ENCODE data around the gene DCAF11. TPM values are rescaled to one million over a fixed set of nuclear protein-coding genes. Genes with fewer than 3 reads are reported as not detected.
"Not testable (repeated sequence)": the region's sequence is repeated elsewhere in the genome, so short reads cannot be mapped to it uniquely, and the experiment has no call there.

DCAF11 gene
- total RNA-seq, 1 donor from 2014 or later = 112 TPM

DNA sequence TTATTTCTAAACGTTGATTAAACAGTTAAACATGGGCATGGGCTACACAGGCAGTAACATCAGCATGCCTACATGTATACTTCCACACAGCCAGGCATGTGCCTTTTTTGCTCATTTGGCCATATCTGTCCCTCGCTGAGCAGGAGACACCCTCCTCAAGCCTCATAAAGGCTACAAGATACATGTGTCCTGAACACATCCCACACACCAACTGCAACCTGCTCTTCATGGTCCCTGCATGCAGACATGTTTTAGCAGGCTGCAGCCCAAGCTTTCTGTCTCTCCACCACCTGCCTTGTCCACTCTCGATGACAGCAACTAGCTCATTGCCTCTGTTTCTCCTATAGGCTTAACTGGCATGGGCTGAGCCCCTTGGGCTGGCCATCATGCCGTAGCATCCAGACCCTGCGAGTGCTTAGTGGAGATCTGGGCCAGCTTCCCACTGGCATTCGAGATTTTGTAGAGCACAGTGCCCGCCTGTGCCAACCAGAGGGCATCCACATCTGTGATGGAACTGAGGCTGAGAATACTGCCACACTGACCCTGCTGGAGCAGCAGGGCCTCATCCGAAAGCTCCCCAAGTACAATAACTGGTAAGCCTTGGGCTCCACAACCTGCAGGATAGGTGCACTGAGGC lies 17.9 kb upstream of the DCAF11 start:
- DNase-seq (ENCODE audit: low read depth) = no peak

DNA sequence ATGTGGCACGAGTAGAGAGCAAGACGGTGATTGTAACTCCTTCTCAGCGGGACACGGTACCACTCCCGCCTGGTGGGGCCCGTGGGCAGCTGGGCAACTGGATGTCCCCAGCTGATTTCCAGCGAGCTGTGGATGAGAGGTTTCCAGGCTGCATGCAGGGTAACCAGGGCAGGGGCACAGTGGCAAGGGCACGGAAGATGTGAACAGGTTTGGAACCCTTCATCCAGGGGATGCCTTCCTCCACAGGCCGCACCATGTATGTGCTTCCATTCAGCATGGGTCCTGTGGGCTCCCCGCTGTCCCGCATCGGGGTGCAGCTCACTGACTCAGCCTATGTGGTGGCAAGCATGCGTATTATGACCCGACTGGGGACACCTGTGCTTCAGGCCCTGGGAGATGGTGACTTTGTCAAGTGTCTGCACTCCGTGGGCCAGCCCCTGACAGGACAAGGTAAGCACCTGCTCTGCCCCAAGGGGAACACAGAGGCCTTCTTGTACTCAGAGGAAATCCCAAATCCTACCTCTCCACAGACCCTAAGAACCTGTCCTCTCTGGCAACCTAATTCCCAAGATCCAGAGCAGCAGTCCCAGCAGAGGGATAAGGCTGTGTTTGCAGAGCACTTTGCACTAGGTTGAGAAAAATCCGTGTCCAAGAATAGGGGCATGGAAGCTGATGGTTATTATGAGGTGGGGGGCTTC lies 16.2 kb upstream of the DCAF11 start:
- DNase-seq (ENCODE audit: low read depth) = no peak

DNA sequence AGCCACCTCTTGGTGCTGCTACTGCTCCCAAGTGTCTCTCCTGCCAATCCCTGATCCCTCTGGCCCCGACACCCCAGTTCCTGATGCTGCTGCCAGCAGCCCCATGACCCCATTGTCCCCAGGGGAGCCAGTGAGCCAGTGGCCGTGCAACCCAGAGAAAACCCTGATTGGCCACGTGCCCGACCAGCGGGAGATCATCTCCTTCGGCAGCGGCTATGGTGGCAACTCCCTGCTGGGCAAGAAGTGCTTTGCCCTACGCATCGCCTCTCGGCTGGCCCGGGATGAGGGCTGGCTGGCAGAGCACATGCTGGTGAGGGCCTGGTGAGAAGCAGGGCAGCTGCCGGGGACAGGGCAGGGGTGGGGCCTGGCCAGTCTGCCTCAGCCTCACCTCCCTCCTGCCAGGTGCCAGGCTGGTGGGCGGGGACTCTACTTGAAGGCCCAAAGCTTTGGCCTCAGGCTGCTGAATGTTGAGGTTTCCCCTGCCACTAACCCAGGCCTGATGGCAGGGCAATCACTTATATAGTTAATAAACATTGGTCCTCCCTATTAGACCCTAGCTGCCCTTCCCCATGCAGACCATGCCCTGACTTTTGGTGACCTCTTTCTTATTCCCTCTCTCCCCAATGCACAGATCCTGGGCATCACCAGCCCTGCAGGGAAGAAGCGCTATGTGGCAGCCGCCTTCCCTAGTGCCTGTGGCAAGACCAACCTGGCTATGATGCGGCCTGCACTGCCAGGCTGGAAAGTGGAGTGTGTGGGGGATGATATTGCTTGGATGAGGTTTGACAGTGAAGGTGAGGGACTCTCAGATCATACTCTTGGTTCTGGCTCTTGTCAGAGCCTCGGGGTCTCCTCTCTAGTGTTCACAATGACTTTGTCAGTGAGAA lies 15.4 kb upstream of the DCAF11 start:
- no peak for DNase-seq (ENCODE audit: low read depth)

DNA sequence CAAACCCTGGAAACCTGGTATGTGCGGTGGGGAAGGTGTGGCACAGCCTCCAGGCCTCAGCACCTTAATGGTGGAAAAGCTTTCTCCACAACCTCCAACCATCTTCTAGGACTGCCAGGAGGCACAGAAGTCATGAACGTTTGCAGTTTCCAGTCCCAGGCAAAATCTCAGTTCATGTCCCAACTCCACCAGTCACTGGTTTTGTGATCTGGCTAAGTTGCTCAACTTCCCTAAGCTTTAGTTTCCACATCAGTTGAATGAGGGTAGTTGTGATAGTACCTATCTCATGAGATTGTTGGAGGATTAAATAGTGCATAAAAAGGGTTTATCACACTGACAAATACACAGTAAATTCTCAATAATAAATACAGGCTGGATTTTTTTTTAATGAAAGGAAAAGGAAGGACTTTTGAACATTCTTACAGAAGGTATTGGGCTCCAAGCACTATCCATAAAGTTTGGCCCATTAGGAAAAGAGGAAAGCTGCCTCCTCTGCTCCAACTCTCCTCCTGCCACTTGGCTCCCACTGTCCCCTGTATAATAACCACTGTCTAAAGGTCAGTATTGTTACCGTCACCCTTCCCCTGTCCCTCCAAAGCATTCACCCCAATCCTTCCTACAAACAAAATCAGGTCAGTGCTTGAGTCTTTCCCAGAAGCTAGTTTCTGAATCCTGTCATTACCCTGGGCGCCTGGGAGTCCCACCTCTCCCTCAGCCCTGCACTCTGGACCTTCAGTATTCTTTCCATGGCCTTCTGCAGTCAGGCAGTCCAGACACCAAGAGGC lies 14.2 kb upstream of the DCAF11 start:
- no peak for DNase-seq (ENCODE audit: low read depth)

DNA sequence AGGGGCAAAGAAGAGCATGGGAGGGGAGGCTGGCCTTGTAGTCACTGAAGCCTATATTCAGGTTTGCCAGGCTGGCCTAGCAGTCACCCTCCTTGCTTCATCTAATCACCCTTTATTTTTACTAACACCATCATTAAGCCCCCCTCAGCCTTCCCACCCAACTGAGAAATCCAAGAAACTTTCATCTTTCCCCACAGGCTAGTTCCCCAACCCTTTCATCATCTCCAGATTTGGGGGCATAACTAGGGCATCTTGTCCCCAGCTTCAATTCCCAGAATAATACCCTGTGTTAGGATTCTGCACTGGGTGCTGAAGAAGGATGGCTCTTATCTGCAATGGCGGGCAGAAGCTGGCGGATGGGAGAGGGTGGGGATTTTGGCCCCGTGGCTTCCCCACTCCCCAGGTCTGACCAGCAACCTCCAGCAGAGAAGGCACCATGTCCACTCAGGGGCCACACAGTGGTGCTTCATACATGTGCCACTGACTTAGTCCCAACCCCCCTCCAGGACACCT lies 13.5 kb upstream of the DCAF11 start:
- DNase-seq (ENCODE audit: low read depth) = no peak

DNA sequence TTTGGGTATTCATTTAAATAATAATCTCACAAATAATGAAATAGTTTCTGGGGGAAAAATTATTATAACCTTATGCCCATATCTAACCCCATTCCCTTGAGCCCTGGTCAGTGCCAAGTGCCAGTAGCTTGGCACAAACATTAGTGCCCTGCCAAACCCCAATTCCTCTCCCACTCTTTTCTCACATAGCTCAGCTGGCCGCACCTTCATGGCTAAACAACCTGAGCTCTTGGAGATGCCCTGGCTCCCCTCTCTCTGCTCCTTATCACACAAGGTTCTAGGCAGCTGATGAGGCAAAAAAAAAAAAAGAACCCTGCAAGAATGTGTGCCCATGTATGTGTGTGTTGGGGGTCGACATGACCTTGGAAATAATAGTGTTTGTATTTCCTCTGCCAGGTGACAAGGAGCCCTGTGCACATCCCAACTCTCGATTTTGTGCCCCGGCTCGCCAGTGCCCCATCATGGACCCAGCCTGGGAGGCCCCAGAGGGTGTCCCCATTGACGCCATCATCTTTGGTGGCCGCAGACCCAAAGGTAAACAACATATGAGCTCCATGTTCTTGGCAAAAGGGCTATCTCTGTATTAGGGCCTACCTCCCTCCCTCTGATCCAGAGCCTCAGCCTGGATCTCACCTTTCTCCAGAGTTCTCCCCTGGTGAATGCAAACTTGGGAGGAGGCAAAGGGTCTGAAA lies 12.1 kb upstream of the DCAF11 start:
- DNase-seq (ENCODE audit: low read depth) = no peak

DNA sequence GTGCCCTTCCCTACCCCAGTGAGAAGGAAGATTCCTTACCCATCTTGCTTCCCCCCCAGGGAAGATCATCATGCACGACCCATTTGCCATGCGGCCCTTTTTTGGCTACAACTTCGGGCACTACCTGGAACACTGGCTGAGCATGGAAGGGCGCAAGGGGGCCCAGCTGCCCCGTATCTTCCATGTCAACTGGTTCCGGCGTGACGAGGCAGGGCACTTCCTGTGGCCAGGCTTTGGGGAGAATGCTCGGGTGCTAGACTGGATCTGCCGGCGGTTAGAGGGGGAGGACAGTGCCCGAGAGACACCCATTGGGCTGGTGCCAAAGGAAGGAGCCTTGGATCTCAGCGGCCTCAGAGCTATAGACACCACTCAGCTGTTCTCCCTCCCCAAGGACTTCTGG lies 11.1 kb upstream of the DCAF11 start:
- no peak for DNase-seq (ENCODE audit: low read depth)

DNA sequence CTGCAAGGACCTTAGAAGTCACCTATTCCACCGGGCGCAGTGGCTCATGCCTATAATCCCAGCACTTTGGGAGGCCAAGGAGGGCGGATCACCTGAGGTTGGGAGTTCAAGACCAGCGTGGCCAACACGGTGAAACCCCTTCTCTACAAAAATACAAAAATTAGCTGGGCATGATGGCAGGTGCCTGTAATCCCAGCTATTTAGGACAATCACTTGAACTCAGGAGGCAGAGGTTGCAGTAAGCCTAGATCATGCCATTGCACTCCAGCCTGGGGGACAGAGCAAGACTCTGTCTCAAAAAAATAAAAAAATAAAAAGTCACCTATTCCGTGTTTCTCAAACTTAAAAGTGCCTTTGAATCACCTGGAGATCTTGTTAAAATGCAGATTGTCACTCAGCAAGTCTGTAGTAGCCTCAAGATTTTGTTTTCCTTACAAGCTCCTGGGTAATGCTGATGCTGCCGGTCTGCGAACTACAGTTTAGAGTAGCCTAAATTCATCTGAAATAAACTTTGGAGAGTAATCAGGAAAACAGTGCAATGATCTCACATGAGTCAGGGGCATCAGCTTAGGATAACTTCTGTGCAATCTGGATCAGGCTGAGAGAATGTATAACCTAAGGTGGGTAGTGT lies 8.9 kb upstream of the DCAF11 start:
- DNase-seq (ENCODE audit: low read depth) = not testable (repeated sequence)

DNA sequence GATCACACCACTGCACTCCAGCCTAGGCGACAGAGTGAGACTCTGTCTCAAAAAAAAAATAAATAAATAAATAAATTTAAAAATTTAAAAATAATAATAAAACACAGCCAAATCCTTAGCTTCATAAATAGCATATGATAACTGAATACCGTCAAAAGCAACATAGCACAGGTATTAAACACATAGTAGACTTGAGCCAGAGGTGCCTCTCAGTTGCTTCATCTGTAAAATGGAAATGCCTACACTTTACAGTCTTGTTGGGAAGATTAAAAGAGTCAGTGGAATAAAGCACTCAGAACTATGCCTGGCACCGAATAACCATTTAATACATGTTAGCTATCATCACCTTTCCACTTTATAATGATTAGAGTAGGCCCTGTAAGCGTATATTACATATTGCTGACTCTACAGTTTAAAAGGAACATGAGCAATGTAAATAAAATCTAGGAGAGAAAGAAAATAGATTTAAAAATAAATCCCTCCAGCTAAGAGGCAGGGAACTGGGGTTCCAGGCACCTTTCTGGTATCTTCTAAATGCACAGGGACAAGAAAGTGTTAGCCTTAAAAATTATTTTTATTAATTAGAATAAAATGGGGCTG lies 7.8 kb upstream of the DCAF11 start:
- DNase-seq (ENCODE audit: low read depth) = no peak

DNA sequence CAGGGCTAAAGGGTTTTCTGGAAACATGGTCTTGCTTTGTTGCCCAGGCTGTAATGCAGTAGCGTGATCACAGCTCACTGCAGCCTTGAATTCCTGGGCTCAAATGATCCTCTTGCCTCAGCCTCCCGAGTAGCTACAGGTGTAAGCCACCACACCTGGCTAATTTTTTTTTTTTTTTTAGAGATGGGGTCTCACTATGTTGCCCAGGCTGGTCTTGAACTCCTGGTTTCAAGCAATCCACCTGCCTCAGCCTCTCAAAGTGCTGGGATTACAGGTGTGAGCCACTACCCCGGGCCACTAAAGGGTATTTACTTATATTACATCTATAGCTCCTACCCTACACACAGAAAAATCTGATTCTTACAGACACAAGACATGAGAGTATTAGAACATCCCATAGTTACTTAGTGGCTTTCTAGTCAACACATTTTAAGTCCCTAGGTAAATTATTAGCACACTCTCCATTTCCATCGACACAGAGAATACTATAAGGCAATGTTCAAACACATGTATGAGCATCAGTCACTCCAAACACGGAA lies 6.2 kb upstream of the DCAF11 start:
- no peak for DNase-seq (ENCODE audit: low read depth)

DNA sequence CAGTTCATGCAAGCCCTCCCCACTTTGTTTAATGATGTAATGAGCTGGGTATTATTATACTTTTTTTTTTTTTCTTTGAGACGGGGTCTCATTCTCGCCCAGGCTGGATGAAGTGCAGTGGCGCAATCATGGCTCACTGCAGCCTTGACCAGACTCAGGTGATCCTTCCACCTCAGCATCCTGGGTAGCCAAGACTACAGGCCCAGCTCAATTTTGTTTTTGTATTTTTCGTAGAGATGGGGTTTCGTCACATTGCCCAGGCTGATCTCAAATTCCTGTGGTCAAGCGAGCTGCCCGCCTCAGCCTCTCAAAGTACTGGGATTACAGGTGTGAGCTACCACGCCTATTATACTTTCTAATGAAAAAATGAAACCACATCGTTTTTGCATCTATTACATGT lies 4.5 kb upstream of the DCAF11 start:
- DNase-seq (ENCODE audit: low read depth) = no peak

DNA sequence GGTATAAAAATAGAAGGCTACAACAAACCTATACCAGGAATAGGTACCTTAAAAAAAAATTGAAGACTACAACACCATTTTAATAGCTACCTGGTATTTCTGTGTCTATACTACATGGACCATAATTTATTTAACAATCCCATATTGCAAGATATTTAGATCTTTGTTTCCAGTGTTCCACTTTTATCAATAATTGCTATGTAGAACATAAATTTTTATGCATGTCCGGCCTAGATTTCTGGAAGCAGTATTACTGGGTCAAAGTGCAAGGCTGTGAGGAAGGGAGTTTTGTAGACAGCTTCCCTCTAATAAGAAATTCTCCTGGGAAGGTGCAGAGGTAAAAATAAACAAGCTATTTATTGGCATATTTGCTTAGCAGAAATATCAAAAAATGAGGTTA lies 4.1 kb upstream of the DCAF11 start:
- no peak for DNase-seq (ENCODE audit: low read depth)

DNA sequence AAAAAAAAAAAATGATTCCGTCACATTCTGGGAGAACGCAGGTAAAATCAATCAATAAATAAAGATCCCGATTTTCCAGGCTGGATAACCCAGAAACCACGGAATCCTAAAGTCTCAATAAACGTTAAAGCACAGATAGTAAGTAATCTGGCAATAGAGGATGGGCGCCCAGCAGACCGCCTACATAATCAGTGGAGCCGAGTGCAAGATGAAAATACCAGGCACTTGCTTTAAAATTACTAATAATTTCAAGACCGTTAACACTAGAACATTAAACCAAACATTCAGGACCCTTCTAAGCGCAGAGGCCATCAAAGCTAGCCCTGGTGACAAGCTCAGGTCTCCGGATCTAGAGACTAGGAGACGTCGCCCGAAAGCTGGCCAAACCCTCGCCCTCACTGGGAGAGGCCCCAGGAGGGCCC lies 1.2 kb upstream of the DCAF11 start:
- no peak for DNase-seq (ENCODE audit: low read depth)

DNA sequence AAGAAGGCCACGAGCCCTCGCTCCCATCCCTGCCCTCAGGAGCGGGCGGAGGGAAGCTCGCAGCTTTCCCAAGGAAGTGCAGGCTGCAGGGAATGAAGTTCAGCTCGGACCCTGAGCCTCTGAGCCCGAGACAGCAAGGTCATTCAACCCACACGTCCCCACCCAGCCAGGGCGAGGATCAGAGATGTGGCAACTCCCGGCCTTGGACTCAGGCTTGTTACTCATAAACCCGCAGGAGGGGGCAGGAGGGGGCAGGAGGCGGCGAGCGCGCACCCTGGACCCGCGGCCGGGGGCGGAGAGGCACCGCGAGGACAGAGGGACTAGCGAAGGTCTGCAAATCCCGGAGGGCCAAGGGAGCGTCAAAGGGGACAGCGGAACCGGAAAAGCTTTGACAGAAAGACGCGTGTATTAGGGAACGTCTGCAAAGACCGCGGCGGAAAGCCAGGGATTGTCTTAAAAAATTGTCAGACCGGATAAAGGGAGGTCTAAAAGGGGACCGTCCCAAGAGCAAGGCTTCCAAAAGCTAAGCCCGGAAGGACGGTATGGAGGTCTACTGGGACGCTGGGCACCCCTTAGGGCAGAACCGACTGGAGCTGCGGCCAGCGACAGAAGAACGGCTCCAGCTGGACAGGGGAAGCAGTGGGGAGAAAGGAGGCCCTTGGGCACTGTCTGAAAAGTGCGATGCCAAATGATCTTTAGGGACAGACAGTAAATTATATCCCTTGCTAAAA lies 611 bp upstream of the DCAF11 start:
- peak; percentile 88 for DNase-seq (ENCODE audit: low read depth)

DNA sequence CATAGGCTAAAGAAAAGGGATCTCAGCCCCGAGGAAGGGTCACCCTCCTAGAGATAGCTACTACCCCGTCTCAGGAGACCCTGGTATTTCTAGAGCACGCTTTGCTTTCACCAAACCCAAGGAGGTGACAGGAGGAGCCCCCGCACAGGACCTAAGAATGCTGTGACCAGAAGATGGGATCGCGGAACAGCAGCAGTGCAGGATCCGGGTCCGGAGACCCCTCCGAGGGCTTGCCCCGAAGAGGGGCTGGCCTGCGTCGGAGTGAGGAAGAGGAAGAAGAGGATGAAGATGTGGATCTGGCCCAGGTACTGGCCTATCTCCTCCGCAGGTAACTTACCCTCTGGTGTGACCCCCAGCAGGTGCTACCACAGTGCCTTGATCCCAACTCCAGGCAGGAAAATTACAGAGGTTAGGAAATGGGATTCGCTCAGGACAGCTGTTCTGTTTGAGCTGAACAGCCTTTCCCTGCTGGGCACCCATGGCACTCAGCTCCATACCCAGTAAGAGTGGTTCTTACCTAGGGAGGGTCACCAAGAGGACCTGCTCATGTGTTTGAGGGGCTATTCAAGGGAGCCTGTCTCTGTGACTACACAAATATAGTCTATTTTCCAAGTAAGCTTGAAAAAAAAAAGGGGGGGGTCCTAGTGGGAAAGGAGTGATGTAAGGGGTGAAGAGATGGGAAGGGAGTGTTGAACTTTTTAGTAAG lies 998 bp downstream of the DCAF11 start:
- no peak for DNase-seq (ENCODE audit: low read depth)

DNA sequence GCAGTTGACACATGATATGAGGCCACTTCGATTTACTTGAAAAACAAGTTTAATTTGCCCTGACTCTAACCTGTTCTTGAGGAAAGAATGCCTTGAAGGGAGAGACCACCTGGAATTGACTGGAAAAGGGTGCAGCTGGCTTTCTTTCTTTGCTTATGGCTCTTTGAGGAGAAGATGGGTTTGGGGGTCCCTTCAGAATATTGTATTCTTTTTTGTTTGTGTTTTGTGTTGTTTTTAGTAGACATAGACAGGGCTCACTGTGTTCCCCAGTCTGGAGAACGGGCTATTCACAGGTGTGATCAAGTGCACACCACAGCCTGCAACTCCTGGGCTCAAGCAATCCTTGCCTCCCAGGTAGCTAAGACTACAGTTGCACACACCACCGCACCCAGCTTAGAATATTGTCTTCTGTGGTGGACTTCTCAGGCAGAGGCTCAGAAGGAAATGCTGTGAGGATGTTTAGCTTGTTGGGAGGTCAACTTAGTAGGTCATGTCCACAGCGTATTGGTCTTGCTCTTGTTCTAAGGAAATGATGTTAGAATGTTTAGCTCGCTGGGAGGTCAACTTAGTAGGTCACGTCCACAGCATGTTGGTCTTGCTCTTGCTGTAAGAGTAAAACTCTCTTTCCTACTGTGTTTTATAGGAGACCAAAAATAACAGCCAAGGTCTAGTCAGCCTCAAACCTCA lies 1.7 kb downstream of the DCAF11 start:
- DNase-seq (ENCODE audit: low read depth) = no peak

DNA sequence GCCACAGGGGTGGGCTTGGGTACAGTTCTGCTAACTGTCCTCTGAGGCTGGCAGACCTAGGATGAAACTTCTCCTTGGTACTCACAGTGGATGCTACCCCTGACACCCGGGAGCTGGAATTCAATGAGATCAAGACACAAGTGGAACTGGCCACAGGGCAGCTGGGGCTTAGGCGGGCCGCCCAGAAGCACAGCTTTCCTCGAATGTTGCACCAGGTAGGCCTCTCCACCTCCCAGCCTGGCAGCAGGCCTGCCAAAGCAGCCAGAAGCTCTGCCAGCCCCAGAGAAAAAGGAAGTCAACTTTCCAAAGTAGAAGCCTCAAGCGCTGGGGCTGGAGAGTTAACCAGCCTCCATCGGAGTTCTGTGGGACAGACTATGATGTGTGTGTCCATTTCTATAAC lies 2.6 kb downstream of the DCAF11 start:
- DNase-seq (ENCODE audit: low read depth) = no peak

DNA sequence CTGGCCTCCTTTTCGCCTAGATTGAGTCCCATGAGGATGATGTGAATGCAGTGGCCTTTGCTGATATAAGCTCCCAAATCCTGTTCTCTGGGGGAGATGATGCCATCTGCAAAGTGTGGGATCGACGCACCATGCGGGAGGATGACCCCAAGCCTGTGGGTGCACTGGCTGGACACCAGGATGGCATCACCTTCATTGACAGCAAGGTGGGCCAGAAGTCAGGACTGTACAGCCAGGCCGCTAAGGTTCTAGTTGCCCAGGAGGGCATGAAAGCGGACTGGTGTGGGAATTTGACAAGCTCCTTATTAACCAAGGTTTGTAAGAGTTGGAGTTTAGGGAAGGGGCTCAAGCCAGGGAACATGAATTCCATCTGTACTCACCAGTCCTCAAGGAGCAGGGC lies 5.1 kb downstream of the DCAF11 start:
- no peak for DNase-seq (ENCODE audit: low read depth)

Measured in renal cortical epithelial cell (primary cell).